IMR-90 (cell line): ENCODE data around the gene VWA8. TPM values are rescaled to one million over a fixed set of nuclear protein-coding genes. Genes with fewer than 3 reads are reported as not detected.

Source experiments
- ATAC-seq: fragments of 200-7000 bp; cut with Tn5 transposase; 2 replicates; pipeline ENCODE4 v1.9.1; 2020; ENCODE audit warnings: low read depth, mild to moderate bottlenecking, moderate library complexity
- BruUV-seq: library from RNA; stranded (reverse); fragments of 400-500 nt; replicated peaks from 2 replicates; lab custom pipeline; 2021; lab: Mats Ljungman, UMichigan
- CTCF ChIA-PET: fragments of 300-600 bp; formaldehyde crosslinking; extraction: SDS; loops from one replicate; lab custom pipeline; 2021; ENCODE audit warnings: antibody characterized with exemption; lab: Yijun Ruan, JAX
- POLR2A ChIA-PET: fragments of 300-600 bp; sonication (Branson Sonifier 250); formaldehyde crosslinking; loops from one replicate; lab custom pipeline; 2022; ENCODE audit warnings: antibody characterized with exemption; ENCODE audit not compliant: unreplicated experiment; lab: Charles Lee
- DNase-seq: peaks from one replicate; pipeline ENCODE4 v3.0.0; 2013
- H2AFZ ChIP-seq: replicated peaks from 2 replicates; pipeline ENCODE3; 2013; ENCODE audit warnings: low read length, mild to moderate bottlenecking; ENCODE audit not compliant: poor library complexity
- H2AK5ac ChIP-seq: 2 replicates; pipeline ENCODE4 v1.6.1; 2013; ENCODE audit warnings: low read depth, low read length, inconsistent platforms
- H2AK9ac ChIP-seq: replicated peaks from 2 replicates; pipeline ENCODE3; 2013; ENCODE audit warnings: mild to moderate bottlenecking, low read depth, low read length, moderate library complexity; ENCODE audit not compliant: poor library complexity
- H2BK120ac ChIP-seq: 2 replicates; pipeline ENCODE4 v1.6.1; 2013; ENCODE audit warnings: low read depth, low read length, inconsistent platforms
- H2BK15ac ChIP-seq: 3 replicates; pipeline ENCODE4 v1.6.1; 2013; ENCODE audit warnings: low read depth, low read length, inconsistent platforms
- H2BK20ac ChIP-seq: 2 replicates; pipeline ENCODE4 v1.6.1; 2013; ENCODE audit warnings: low read depth, mild to moderate bottlenecking, inconsistent platforms, low read length, moderate library complexity
- H2BK5ac ChIP-seq: 2 replicates; pipeline ENCODE4 v1.6.1; 2013; ENCODE audit warnings: mild to moderate bottlenecking, low read depth, low read length, inconsistent platforms; ENCODE audit not compliant: poor library complexity, severe bottlenecking
- H3K14ac ChIP-seq: replicated peaks from 2 replicates; pipeline ENCODE4 v1.6.1; 2013; ENCODE audit warnings: low read depth, low read length, inconsistent platforms
- H3K18ac ChIP-seq: 2 replicates; pipeline ENCODE4 v1.6.1; 2013; ENCODE audit warnings: low read depth, low read length, control low read depth
- H3K23ac ChIP-seq: 2 replicates; pipeline ENCODE4 v1.6.1; 2013; ENCODE audit warnings: low read depth, low read length, inconsistent platforms
- H3K27ac ChIP-seq: 2 replicates; pipeline ENCODE4 v1.5.1; 2013; ENCODE audit warnings: mild to moderate bottlenecking, control low read depth, low read length; ENCODE audit not compliant: insufficient read depth
- H3K27me3 ChIP-seq: 2 replicates; pipeline ENCODE4 v1.6.1; 2013; ENCODE audit warnings: low read length; ENCODE audit not compliant: control insufficient read depth, insufficient read depth
- H3K36me3 ChIP-seq: 2 replicates; pipeline ENCODE4 v1.6.1; 2013; ENCODE audit warnings: low read length, mixed read lengths; ENCODE audit not compliant: control insufficient read depth, insufficient read depth
- H3K4ac ChIP-seq: 2 replicates; pipeline ENCODE4 v1.6.1; 2013; ENCODE audit warnings: low read depth, low read length, inconsistent platforms
- H3K4me1 ChIP-seq: 2 replicates; pipeline ENCODE4 v1.6.1; 2013; ENCODE audit warnings: low read length, mixed read lengths; ENCODE audit not compliant: control insufficient read depth, insufficient read depth
- H3K4me2 ChIP-seq: 2 replicates; pipeline ENCODE4 v1.6.1; 2013; ENCODE audit warnings: low read depth, mild to moderate bottlenecking, control low read depth, low read length, moderate library complexity
- H3K4me3 ChIP-seq: 2 replicates; pipeline ENCODE4 v1.5.1; 2013; ENCODE audit warnings: low read depth, mild to moderate bottlenecking, control low read depth, low read length, moderate library complexity; ENCODE audit not compliant: insufficient read depth
- H3K56ac ChIP-seq: 2 replicates; pipeline ENCODE4 v1.6.1; 2013; ENCODE audit warnings: low read length, inconsistent platforms; ENCODE audit not compliant: insufficient read depth; ENCODE audit errors: extremely low read depth
- H3K79me1 ChIP-seq, 2 experiments: 2 replicates each; pipeline ENCODE4 v1.6.1; 2013; ENCODE audit warnings: low read length in 2 of 2, inconsistent platforms in 1 of 2, low read depth in 1 of 2
- H3K9ac ChIP-seq: 2 replicates; pipeline ENCODE4 v1.6.1; 2013; ENCODE audit warnings: low read depth, low read length, control low read depth
- H3K9me1 ChIP-seq: 2 replicates; pipeline ENCODE4 v1.6.1; 2013; ENCODE audit warnings: low read length, inconsistent platforms; ENCODE audit not compliant: insufficient read depth
- H3K9me3 ChIP-seq: 2 replicates; pipeline ENCODE4 v1.6.1; 2013; ENCODE audit warnings: low read length; ENCODE audit not compliant: control insufficient read depth, insufficient read depth
- H4K20me1 ChIP-seq: 2 replicates; pipeline ENCODE4 v1.6.1; 2013; ENCODE audit warnings: low read length, inconsistent platforms; ENCODE audit not compliant: insufficient read depth
- H4K5ac ChIP-seq: 2 replicates; pipeline ENCODE4 v1.6.1; 2013; ENCODE audit warnings: mild to moderate bottlenecking, low read depth, low read length, control low read depth
- H4K8ac ChIP-seq, 2 experiments: 2 replicates each; pipeline ENCODE4 v1.6.1; 2013; ENCODE audit warnings: low read depth in 2 of 2, low read length in 2 of 2, control low read depth in 1 of 2, inconsistent platforms in 1 of 2
- H4K91ac ChIP-seq: 2 replicates; pipeline ENCODE4 v1.6.1; 2013; ENCODE audit warnings: low read depth, low read length, inconsistent platforms; ENCODE audit not compliant: insufficient read depth
- BHLHE40 ChIP-seq: fragments of 150-350 bp; IDR thresholded peaks from 2 replicates; pipeline ENCODE4 v1.6.1; 2016; ENCODE audit warnings: mild to moderate bottlenecking, low read depth, low read length
- CEBPB ChIP-seq: IDR thresholded peaks from 2 replicates; pipeline ENCODE4 v1.6.1; 2012; ENCODE audit warnings: low read depth, low read length, improper control_type of control experiment
- CHD1 ChIP-seq: IDR thresholded peaks from 2 replicates; pipeline ENCODE4 v1.6.1; 2012; ENCODE audit warnings: low read depth, low read length, improper control_type of control experiment
- FOS ChIP-seq: fragments of 150-350 bp; IDR thresholded peaks from 2 replicates; pipeline ENCODE4 v1.6.1; 2016; ENCODE audit warnings: low read depth, low read length
- MAFK ChIP-seq: IDR thresholded peaks from 2 replicates; pipeline ENCODE4 v1.6.1; 2012; ENCODE audit warnings: low read depth, low read length, improper control_type of control experiment
- MAZ ChIP-seq: IDR thresholded peaks from 2 replicates; pipeline ENCODE4 v1.6.1; 2012; ENCODE audit warnings: low read depth, mild to moderate bottlenecking, low read length, improper control_type of control experiment, moderate library complexity, borderline replicate concordance
- POLR2A ChIP-seq: IDR thresholded peaks from 2 replicates; pipeline ENCODE4 v1.6.1; 2012; ENCODE audit warnings: mild to moderate bottlenecking, low read depth, low read length
- RCOR1 ChIP-seq: IDR thresholded peaks from 2 replicates; pipeline ENCODE4 v1.6.1; 2012; ENCODE audit warnings: mild to moderate bottlenecking, low read length, improper control_type of control experiment; ENCODE audit not compliant: insufficient replicate concordance
- SMC3 ChIP-seq: fragments of 150-350 bp; IDR thresholded peaks from 2 replicates; pipeline ENCODE4 v1.6.1; 2016; ENCODE audit warnings: low read depth, mild to moderate bottlenecking, antibody characterized with exemption, low read length, moderate library complexity
- WGBS, 2 experiments: methylation state at CpG; one replicate each; pipeline versions ENCODE4 v1.1.5 to v1.1.7; 2013; ENCODE audit warnings: missing lambda C conversion rate in 2 of 2; ENCODE audit not compliant: insufficient read length in 1 of 2; ENCODE audit errors: extremely low coverage in 2 of 2; 5-methylcytosine and 5-hydroxymethylcytosine counted together
- dilution Hi-C: fragments of 300-500 bp; cut with HindIII; formaldehyde crosslinking; loops from one replicate; pipeline ENCODE4 v1.14.3; 2018; ENCODE audit warnings: low sequenced_read_pairs; ENCODE audit not compliant: unreplicated experiment
- in situ Hi-C: fragments of 300-500 bp; cut with MboI; formaldehyde crosslinking; loops from 3 replicates; pipeline ENCODE4 v1.14.3; 2019; ENCODE audit warnings: low sequenced_read_pairs, inconsistent platforms, mixed read lengths
- intact Hi-C: fragments of 100-400 bp; cut with micrococcal nuclease; formaldehyde crosslinking; loops from 2 replicates; pipeline ENCODE4 v1.10.0; 2022
- polyA plus RNA-seq, 3 experiments: library from polyadenylated mRNA; depleted of rRNA; stranded (reverse); fragments of >200 nt; gene quantifications; 2 replicates each; pipeline ENCODE4 v1.2.3, GENCODE V29; 2012; ENCODE audit warnings: low replicate concordance in 1 of 3
- total RNA-seq: library from RNA; depleted of rRNA; stranded (reverse); fragments of >200 nt; gene quantifications from 2 replicates; pipeline ENCODE4 v1.2.3, GENCODE V29; 2012

The VWA8 gene
- total and polyA plus RNA-seq, 2 of the 4 experiments (the other 2 are of a cell fraction): 5.9 to 18.3 TPM

DNA sequence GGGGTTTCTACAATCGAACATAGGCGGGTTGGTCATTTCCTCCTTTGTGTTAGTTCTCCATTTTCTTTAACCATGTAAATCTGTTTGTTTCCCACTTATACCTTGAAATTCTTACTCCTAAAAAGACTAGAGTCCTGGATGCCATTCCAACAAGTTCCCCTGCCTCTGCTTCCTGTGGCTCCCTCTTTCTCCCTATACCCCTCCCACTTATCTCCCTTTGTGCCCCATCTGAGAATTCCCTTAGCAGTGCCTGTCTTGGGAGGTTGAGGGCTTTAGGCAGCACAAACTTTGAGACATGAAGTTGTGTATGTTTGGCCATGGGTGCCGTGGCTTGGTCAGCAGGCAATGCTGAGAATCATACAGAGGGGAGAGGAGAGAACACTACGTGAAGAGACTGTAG, 327.1 kb downstream of the VWA8 start:
- H3K4me1 ChIP-seq: peaks cover 33% of the 10 kb centered on the region
- TF ChIP-seq FOS (no peak), MAZ (no peak), SMC3 (no peak), MAFK (no peak), BHLHE40 (no peak), POLR2A (no peak), CEBPB (no peak), CHD1 (no peak), RCOR1 (no peak)
- intact Hi-C loops (no loop called here), in situ Hi-C loops (loop anchor here (25.0 kb wide), 1 partner anchor 171 kb away; the partner anchor contains the start of gene RGCC), dilution Hi-C loops (no loop called here)
- peaks cover 23% of the 10 kb centered on the region for H3K9me1 ChIP-seq
- no peak overlapping the region for H3K4me2 ChIP-seq
- H3K18ac ChIP-seq: peak overlapping the region; percentile 88
- no peak for DNase-seq
- peak overlapping the region; percentile 90 for H4K91ac ChIP-seq
- no peak for ATAC-seq
- no peak overlapping the region for H2AK9ac ChIP-seq
- H2BK20ac ChIP-seq: peak overlapping the region; percentile 77
- ChIA-PET POLR2A (no interaction called here), CTCF (no interaction called here)
- peak overlapping the region; percentile 56 for H3K14ac ChIP-seq
- peak overlapping the region; percentile 41 to 78 for H4K8ac ChIP-seq
- H2AFZ ChIP-seq: no peak overlapping the region
- peaks cover 3 to 4% of the 10 kb centered on the region in 2 experiments; a peak in 2 of 4 replicates for H3K79me1 ChIP-seq
- H3K9ac ChIP-seq: 0 out of 2 replicates have a peak overlapping the region, but pooled peaks have one; percentile 51
- BruUV-seq: no TSS peak
- 100% methylated on average over 2 of the region's 4 CpGs; no CpG with 5 or more reads in 1 of the 2 experiments for WGBS, 2 experiments
- peak overlapping the region; percentile 85 for H3K27ac ChIP-seq
- H3K4me3 ChIP-seq: no peak overlapping the region
- no peaks in the 10 kb centered on the region for H3K36me3 ChIP-seq
- no peaks in the 10 kb centered on the region for H3K27me3 ChIP-seq
- H4K20me1 ChIP-seq: peaks cover 3% of the 10 kb centered on the region; the same call in 1 of the 2 replicates
- H3K9me3 ChIP-seq: no peaks in the 10 kb centered on the region
- no peak overlapping the region for H3K56ac ChIP-seq
- peak overlapping the region; percentile 98 for H2AK5ac ChIP-seq
- H4K5ac ChIP-seq: peak overlapping the region; percentile 93
- peak overlapping the region; percentile 96 for H2BK120ac ChIP-seq
- peak overlapping the region; percentile 68 for H2BK5ac ChIP-seq
- peak overlapping the region; percentile 99 for H2BK15ac ChIP-seq
- peak overlapping the region; percentile 93 for H3K4ac ChIP-seq
- peak overlapping the region; percentile 47 for H3K23ac ChIP-seq
